Mesendoderm (in vitro differentiated cells): ENCODE measurements around the gene CMTR1.

ENCODE experiments used
- DNase-seq: peaks from one replicate; pipeline ENCODE4 v3.0.0; 2013
- H2AK5ac ChIP-seq: 2 replicates; pipeline ENCODE4 v1.6.1; 2013; ENCODE audit warnings: low read length, inconsistent platforms
- H2BK120ac ChIP-seq: 2 replicates; pipeline ENCODE4 v1.6.1; 2013; ENCODE audit warnings: low read depth, mild to moderate bottlenecking, low read length, moderate library complexity, mixed read lengths
- H2BK15ac ChIP-seq: replicated peaks from 2 replicates; pipeline ENCODE4 v1.6.1; 2013; ENCODE audit warnings: low read depth, mild to moderate bottlenecking, moderate library complexity
- H2BK5ac ChIP-seq: 2 replicates; pipeline ENCODE4 v1.6.1; 2013; ENCODE audit warnings: low read length, inconsistent platforms
- H3K18ac ChIP-seq: 2 replicates; pipeline ENCODE4 v1.6.1; 2013; ENCODE audit warnings: mild to moderate bottlenecking, low read length, mixed read lengths
- H3K23ac ChIP-seq: one replicate; pipeline ENCODE4 v1.6.1; 2013; ENCODE audit warnings: low read length
- H3K27ac ChIP-seq: 2 replicates; pipeline ENCODE4 v1.5.1; 2013; ENCODE audit warnings: low read depth, mild to moderate bottlenecking, inconsistent platforms, low read length, moderate library complexity
- H3K27me3 ChIP-seq: 2 replicates; pipeline ENCODE4 v1.6.1; 2013; ENCODE audit warnings: low read length, control low read depth, mild to moderate bottlenecking, inconsistent platforms; ENCODE audit not compliant: insufficient read depth, poor library complexity
- H3K36me3 ChIP-seq: 2 replicates; pipeline ENCODE4 v1.6.1; 2013; ENCODE audit warnings: low read length, inconsistent platforms; ENCODE audit not compliant: control insufficient read depth, insufficient read depth
- H3K4ac ChIP-seq: one replicate; pipeline ENCODE4 v1.6.1; 2013; ENCODE audit warnings: low read depth, mild to moderate bottlenecking, low read length, moderate library complexity
- H3K4me1 ChIP-seq: 2 replicates; pipeline ENCODE4 v1.6.1; 2013; ENCODE audit warnings: low read depth, low read length, inconsistent platforms; ENCODE audit not compliant: control insufficient read depth
- H3K4me2 ChIP-seq: 2 replicates; pipeline ENCODE4 v1.6.1; 2013; ENCODE audit warnings: low read length
- H3K4me3 ChIP-seq: 2 replicates; pipeline ENCODE4 v1.5.1; 2013; ENCODE audit warnings: mild to moderate bottlenecking, low read length
- H3K56ac ChIP-seq: one replicate; pipeline ENCODE4 v1.6.1; 2013; ENCODE audit warnings: low read length
- H3K79me1 ChIP-seq: 2 replicates; pipeline ENCODE4 v1.6.1; 2013; ENCODE audit warnings: low read length, inconsistent platforms
- H3K79me2 ChIP-seq: 2 replicates; pipeline ENCODE4 v1.6.1; 2013; ENCODE audit warnings: mild to moderate bottlenecking, low read length; ENCODE audit not compliant: control insufficient read depth, insufficient read depth
- H3K9ac ChIP-seq: 2 replicates; pipeline ENCODE4 v1.6.1; 2013; ENCODE audit warnings: low read length, inconsistent platforms
- H4K5ac ChIP-seq: one replicate; pipeline ENCODE4 v1.6.1; 2013; ENCODE audit warnings: low read length
- H4K8ac ChIP-seq: one replicate; pipeline ENCODE4 v1.6.1; 2013; ENCODE audit warnings: low read depth, mild to moderate bottlenecking, control low read depth, low read length, moderate library complexity
- WGBS: extraction: QIAGEN DNeasy Blood & Tissue Kit; methylation state at CpG from one replicate; pipeline ENCODE4 v1.1.7; 2013; ENCODE audit warnings: low lambda C conversion rate, missing lambda C conversion rate; ENCODE audit not compliant: insufficient coverage; ENCODE audit errors: extremely low coverage; 5-methylcytosine and 5-hydroxymethylcytosine counted together

Gene CMTR1

DNA sequence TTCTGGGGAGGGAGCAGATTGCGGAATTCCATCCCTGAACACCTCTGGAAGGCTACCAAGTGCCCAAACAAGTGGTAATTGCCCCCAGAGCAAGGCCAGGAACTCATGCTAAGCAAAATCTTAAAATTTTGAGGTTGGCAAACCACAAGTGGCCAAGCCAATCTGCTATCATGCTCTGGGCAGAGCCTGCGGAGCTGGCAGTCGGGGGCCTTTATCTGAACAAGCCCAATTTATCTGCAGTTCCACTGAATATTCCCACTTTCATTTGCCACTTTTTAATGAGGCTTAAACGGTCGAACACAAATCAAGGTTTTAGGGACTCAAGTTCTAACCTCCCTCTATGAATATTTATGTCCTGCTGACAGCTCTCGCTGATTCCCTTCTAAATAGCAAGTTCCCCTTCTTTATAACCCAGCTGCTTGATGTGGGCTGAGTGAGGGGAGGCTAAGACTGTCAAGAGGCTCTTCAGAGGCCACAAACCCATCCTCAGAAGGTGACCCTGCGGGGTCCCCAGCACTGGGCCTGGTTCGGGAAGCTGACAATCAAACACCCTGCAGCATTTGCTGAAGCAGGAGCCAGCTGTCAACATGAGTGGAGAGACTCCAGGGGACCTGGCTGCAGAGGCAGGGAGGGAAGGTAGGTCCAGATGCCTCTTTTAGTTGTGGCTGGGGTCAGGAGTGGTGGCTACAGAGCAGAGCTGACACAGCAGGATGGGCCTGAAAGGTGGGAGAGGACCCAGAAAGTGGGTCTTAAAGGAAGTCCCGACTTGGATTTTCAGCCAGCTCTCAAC is 54.8 kb downstream of the CMTR1 start:
- no peak overlapping the region for H3K4me2 ChIP-seq
- no peaks in the 10 kb centered on the region for H3K36me3 ChIP-seq
- H3K27ac ChIP-seq, result no peak overlapping the region
- no peak overlapping the region for H3K9ac ChIP-seq
- H2BK15ac ChIP-seq, result no peak overlapping the region
- no peak overlapping the region for H3K4ac ChIP-seq
- H3K4me1 ChIP-seq, result no peaks in the 10 kb centered on the region
- DNase-seq, result no peak
- H4K8ac ChIP-seq, result no peak overlapping the region
- no peak overlapping the region for H2BK5ac ChIP-seq
- H3K4me3 ChIP-seq, result no peak overlapping the region
- H3K18ac ChIP-seq, result no peak overlapping the region
- no peak overlapping the region for H3K56ac ChIP-seq
- no peaks in the 10 kb centered on the region for H3K79me2 ChIP-seq
- H3K79me1 ChIP-seq, result no peaks in the 10 kb centered on the region
- H3K23ac ChIP-seq, result no peak overlapping the region
- WGBS, result no CpG with 5 or more reads among the region's 9 CpGs
- H4K5ac ChIP-seq, result no peak overlapping the region
- H2AK5ac ChIP-seq, result no peak overlapping the region
- H3K27me3 ChIP-seq, result no peaks in the 10 kb centered on the region
- no peak overlapping the region for H2BK120ac ChIP-seq

DNA sequence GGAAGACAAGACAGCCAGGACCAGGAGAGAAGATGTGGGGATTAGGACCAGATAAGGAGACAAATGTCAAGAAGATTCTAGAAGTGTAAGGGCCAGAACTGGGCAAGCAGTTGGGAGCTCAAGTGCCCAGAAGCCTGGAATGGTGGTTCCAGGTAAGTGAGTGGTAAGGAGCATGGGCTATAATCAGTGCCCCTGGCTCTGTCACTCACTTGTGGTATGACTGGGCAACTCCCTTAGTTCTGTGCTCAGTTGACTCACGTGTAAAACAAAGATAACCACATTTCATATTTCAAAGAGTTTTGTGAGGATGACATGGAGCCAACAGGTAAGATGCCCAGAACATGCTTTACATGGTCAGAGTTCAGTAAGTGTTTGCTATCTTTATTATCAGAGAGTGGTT is 55.5 kb downstream of the CMTR1 start:
- DNase-seq, result no peak
- no peaks in the 10 kb centered on the region for H3K4me1 ChIP-seq
- WGBS, result no CpG with 5 or more reads among the region's 1 CpG

DNA sequence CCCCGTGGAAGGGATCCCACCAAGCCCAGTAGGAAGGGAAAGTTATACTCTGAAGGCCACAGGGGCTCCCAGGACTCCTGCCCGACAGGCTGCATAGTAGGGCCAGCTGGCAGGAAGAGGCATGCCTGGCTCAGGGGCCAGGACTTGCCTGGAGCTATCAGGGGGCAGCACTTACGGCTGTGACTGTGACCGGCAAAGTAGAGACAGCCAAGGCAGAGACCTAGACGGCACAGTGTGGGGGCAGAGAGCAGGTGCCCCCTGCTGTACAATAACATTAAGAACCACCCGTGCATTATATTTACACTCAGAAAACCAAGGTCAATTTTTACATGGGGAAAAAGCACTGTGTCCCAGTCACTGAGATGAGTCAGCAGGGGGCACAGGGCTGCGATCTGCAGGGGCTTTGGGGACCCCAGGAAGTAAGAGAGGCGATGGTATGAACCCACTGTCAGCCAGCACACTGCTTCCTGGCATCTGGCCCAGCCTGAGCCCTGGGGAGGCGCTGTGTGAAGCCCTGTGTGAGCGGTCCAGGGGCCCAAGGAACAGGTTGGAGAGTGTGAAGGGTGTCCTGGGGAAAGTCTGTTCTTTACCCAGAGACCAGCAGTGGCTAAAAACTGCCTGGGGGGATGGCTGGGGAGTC is 56.8 kb downstream of the CMTR1 start:
- Histone ChIP-seq H3K27me3 (no peaks in the 10 kb centered on the region), H3K27ac (no peak overlapping the region), H3K18ac (no peak overlapping the region), H3K9ac (no peak overlapping the region), H3K56ac (no peak overlapping the region), H3K4me1 (no peaks in the 10 kb centered on the region), H3K4me3 (no peak overlapping the region), H4K5ac (no peak overlapping the region), H3K4me2 (no peak overlapping the region), H2BK15ac (no peak overlapping the region), H3K23ac (no peak overlapping the region), H4K8ac (no peak overlapping the region), H3K79me1 (no peaks in the 10 kb centered on the region), H2AK5ac (no peak overlapping the region), H3K4ac (no peak overlapping the region), H3K36me3 (no peaks in the 10 kb centered on the region), H2BK120ac (no peak overlapping the region), H2BK5ac (no peak overlapping the region), H3K79me2 (no peaks in the 10 kb centered on the region)
- DNase-seq, result no peak
- no CpG with 5 or more reads among the region's 10 CpGs for WGBS

More for the DNA sequence above, 55.5 kb downstream of the CMTR1 start:
- Histone ChIP-seq H4K8ac (no peak overlapping the region), H3K23ac (no peak overlapping the region), H4K5ac (no peak overlapping the region), H3K79me2 (no peaks in the 10 kb centered on the region), H2AK5ac (no peak overlapping the region), H3K27me3 (no peaks in the 10 kb centered on the region), H3K27ac (no peak overlapping the region), H2BK5ac (no peak overlapping the region), H3K56ac (no peak overlapping the region), H2BK15ac (no peak overlapping the region), H3K9ac (no peak overlapping the region), H3K4me3 (no peak overlapping the region), H3K18ac (no peak overlapping the region), H3K79me1 (no peaks in the 10 kb centered on the region), H3K4me2 (no peak overlapping the region), H3K4ac (no peak overlapping the region), H3K36me3 (no peaks in the 10 kb centered on the region), H2BK120ac (no peak overlapping the region)

DNA sequence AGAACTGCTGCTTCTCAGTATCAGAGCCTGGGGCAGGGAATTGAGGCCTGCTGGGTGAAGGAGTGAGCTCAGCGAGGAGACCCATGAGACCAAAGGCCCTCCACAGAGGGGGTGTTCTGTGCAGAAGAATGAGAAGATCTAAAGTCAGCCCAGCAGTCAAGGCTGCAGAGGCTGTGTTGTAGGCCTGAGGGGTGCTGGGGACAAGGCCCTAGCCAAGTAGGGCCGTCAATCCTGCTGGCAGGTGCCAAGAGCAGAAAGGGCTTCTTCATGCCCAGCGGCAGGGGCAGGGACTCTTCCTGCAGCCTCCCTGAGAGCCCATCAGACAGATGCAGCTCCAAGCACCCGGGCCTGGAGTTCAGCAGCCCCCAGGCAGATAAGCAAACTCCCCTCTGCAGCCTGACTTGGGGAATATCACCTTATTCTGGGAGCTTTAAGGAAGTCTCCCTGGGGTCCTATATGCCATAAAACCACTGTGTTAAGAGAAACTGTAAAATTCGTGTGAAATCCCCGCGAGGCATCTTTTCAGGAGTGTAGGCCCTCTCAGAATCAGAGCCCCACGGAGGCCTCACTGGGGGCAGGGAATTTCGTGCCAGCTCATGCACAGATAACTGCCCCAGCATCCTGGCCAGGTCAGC is 57.6 kb downstream of the CMTR1 start:
- no peak for DNase-seq
- Histone ChIP-seq H3K4me2 (no peak overlapping the region), H4K8ac (no peak overlapping the region), H3K18ac (no peak overlapping the region), H2BK5ac (no peak overlapping the region), H3K27ac (no peak overlapping the region), H3K9ac (no peak overlapping the region), H3K79me2 (no peaks in the 10 kb centered on the region), H2BK120ac (no peak overlapping the region), H3K79me1 (no peaks in the 10 kb centered on the region), H2AK5ac (no peak overlapping the region), H3K4me1 (no peaks in the 10 kb centered on the region), H4K5ac (no peak overlapping the region), H3K23ac (no peak overlapping the region), H3K36me3 (no peaks in the 10 kb centered on the region), H3K27me3 (no peaks in the 10 kb centered on the region), H3K56ac (no peak overlapping the region), H2BK15ac (no peak overlapping the region), H3K4ac (no peak overlapping the region), H3K4me3 (no peak overlapping the region)
- no CpG with 5 or more reads among the region's 9 CpGs for WGBS

DNA sequence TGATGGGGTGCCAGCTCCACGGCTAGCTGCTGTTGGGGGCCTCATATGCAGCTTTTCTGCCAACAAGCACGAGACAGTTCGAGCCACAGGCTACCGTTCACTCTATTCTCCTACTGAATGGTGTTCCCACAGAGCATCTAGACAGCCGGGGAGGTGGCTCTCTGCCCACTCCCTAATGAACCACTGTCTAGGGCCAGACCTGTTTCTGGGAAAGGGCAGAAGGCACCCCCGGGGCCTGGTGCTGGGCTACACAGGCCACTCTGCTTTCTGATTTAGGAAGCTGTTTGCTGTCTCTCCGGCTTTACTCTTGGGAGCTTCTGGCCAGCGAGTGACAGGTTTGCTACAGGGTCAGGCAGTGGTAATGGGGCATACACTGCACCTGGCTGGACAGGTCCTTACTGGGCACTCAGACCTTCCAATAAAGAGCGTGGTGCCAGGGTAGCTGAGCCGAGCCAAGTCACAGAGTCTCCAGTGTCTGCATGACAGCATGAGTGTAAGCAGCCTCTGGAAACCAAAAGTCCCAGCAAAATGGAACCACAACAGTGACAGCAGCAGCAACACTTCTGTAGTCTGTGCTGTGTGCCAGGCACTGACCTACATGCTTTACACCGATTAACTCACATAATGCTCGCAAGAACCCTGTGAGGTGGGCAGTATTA is 58.3 kb downstream of the CMTR1 start:
- H2AK5ac ChIP-seq, result no peak overlapping the region
- no peak overlapping the region for H3K4ac ChIP-seq
- no peak overlapping the region for H2BK5ac ChIP-seq
- no CpG with 5 or more reads among the region's 12 CpGs for WGBS
- no peak overlapping the region for H3K56ac ChIP-seq
- no peak overlapping the region for H4K8ac ChIP-seq
- no peak for DNase-seq
- no peaks in the 10 kb centered on the region for H3K36me3 ChIP-seq
- no peaks in the 10 kb centered on the region for H3K79me2 ChIP-seq
- no peak overlapping the region for H3K23ac ChIP-seq
- no peak overlapping the region for H3K4me2 ChIP-seq
- no peak overlapping the region for H2BK120ac ChIP-seq
- H3K79me1 ChIP-seq, result no peaks in the 10 kb centered on the region
- no peak overlapping the region for H3K9ac ChIP-seq
- H3K27me3 ChIP-seq, result no peaks in the 10 kb centered on the region
- no peaks in the 10 kb centered on the region for H3K4me1 ChIP-seq
- no peak overlapping the region for H3K4me3 ChIP-seq
- H3K18ac ChIP-seq, result no peak overlapping the region
- H2BK15ac ChIP-seq, result no peak overlapping the region
- no peak overlapping the region for H4K5ac ChIP-seq
- no peak overlapping the region for H3K27ac ChIP-seq
